VCaP (cell line): ENCODE measurements around the gene DPYSL4.

Experiments
- H3K27ac ChIP-seq: fragments of 450-650 bp; 2 replicates; pipeline ENCODE4 v1.5.1; 2017
- CTCF ChIP-seq: fragments of 450-650 bp; conservative IDR thresholded peaks from 2 replicates; pipeline ENCODE4 v1.5.1; 2017; ENCODE audit warnings: mild to moderate bottlenecking, moderate library complexity

The DPYSL4 gene

GRCh38 chr10:132141076-132141475, 45.7 kb upstream of the DPYSL4 start:
- no peak for TF ChIP-seq CTCF
- H3K27ac ChIP-seq: no peak overlapping the region

GRCh38 chr10:132141526-132142395, 45.0 kb upstream of the DPYSL4 start:
- no peak for TF ChIP-seq CTCF
- H3K27ac ChIP-seq: no peak overlapping the region; the same call in 1 of the 2 replicates

GRCh38 chr10:132142396-132143161, 44.2 kb upstream of the DPYSL4 start:
- H3K27ac ChIP-seq: no peak overlapping the region; the same call in 1 of the 2 replicates

GRCh38 chr10:132143162-132143561, 43.6 kb upstream of the DPYSL4 start:
- H3K27ac ChIP-seq: no peak overlapping the region
- no peak for TF ChIP-seq CTCF

More at GRCh38 chr10:132142396-132143161, 44.2 kb upstream of the DPYSL4 start:
- peak; percentile 89 for TF ChIP-seq CTCF

GRCh38 chr10:132144086-132144485, 42.7 kb upstream of the DPYSL4 start:
- TF ChIP-seq CTCF: no peak
- no peak overlapping the region for H3K27ac ChIP-seq

- no peak overlapping the region for H3K27ac ChIP-seq
- no peak for TF ChIP-seq CTCF
These were observed 41.7 kb upstream of the DPYSL4 start for GRCh38 chr10:132145002-132145401.

- TF ChIP-seq CTCF: no peak
- H3K27ac ChIP-seq: no peak overlapping the region
These were observed 41.1 kb upstream of the DPYSL4 start for GRCh38 chr10:132145521-132146185.
